NCI-H1092 treated with DMSO at 0.1 percent for 48 hours (cell line): Measurements from ENCODE around the gene IL6ST.
A peak's percentile ranks its signal among the peaks of the same experiment; 100 is the strongest.
"Not testable (repeated sequence)": the region's sequence is repeated elsewhere in the genome, so short reads cannot be mapped to it uniquely, and the experiment has no call there.

Source experiments
- DNase-seq: peaks from one replicate; lab custom pipeline; 2025; lab: John Stamatoyannopoulos, UW

The IL6ST gene

DNA sequence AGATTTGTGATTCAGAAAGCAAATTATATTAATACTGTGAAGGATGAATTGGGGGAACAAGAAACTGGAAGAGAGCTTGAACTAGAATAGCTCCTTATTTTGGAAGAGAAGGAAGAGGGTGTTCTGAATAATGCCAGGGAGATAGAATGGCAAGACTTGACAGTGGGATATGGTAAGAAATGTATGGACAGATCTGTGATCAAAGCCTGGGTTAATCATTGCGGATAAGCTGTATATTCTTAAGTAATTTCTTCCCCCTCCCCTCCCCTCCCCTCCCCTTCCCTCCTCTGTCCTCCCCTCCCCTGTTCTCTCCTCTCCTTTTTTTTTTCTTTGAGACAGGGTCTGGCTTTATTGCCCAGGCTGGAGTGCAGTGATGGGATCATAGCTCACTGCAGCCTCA, 10.1 kb upstream of the IL6ST start:
- DNase-seq, result no peak

DNA sequence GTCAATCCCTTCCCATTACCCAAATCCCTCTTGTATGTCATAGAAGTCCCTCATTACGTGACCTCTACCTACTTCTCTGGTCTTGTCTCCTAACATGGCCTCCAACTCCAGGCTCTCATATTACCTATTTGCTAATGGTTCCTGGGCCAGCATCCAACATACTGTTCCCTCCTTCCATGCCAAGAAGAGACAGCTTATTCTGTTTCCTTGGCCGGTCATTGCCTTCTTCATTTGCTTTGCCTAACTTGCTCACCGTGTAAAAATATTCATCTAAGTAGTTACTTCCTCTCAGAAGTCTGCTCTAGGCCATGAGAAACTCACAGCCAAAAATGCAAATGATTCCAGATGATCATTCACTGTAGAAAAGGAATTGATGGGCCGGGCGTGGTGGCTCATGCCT, 8.9 kb upstream of the IL6ST start:
- no peak for DNase-seq

DNA sequence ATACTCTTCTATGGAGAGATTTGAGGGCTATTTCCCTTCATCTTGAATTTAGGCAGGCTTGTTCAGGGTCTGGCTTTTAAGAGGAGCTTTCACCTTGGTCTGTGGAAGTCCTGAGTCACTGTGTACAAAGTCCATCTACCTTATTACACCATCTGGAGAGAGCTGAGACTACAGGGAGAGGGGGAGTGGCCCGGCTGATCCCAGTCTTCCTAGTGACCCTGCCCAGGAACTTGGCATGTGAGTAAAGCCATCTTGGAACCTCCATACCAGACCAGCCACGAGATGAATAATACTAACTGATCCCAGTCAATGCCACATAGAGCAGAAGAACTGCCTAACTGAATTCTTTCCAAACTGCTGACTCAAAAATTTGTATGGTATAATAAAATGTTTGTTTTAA, 8.4 kb upstream of the IL6ST start:
- no peak for DNase-seq

DNA sequence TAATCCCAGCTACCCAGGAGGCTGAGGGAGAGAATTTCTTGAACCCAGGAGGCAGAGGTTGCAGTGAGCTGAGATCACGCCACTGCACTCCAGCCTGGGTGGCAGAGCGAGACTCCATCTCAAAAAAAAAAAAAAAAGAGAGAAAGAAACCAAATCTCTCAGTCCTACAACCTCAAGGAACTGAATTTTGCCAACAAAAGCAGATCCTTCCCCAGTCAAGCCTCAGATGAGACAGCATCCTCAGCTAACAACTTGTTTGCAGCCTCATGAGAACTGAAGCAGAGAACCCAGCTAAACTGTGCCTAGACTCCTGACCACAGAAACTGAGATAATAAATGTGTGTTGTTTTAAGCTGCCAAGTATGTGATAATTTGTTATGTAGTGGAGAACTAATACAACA, 7.5 kb upstream of the IL6ST start:
- DNase-seq, result no peak

DNA sequence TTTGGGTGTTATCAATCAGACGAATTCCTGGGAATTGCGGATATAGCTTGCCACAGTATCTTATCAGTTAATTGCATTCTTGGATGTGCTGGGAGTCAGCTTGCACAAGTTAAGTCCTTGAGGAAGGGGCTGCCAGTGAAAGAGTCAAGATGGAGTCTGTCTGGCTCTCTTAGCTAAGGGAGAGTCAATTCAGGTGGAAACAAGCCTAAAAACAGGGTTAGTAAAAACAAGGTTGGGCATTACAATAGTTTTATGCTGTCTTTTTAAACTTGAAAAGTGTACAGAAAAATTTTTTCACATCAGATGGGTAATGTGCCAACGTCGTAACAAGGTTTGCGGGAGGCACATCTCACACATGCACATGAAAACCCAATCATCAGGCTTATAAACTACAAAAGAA, 5.5 kb upstream of the IL6ST start:
- DNase-seq, result not testable (repeated sequence)

DNA sequence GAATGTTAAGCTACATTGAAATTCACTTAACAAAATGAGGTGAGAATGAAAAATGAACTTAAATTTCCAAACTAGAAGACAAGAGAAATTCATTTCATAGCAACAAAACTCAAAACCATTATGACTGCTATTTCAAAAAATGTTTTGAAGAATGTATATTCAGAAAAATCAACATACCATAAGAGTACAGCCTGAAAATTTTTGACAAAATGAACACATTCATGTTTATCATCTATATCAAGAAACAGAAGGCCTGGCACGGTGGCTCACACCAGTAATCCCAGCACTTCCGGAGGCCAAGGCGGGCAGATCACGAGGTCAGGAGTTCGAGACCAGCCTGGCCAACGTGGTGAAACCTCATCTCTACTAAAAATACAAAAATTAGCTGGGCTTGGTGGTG, 4.2 kb upstream of the IL6ST start:
- no peak for DNase-seq

DNA sequence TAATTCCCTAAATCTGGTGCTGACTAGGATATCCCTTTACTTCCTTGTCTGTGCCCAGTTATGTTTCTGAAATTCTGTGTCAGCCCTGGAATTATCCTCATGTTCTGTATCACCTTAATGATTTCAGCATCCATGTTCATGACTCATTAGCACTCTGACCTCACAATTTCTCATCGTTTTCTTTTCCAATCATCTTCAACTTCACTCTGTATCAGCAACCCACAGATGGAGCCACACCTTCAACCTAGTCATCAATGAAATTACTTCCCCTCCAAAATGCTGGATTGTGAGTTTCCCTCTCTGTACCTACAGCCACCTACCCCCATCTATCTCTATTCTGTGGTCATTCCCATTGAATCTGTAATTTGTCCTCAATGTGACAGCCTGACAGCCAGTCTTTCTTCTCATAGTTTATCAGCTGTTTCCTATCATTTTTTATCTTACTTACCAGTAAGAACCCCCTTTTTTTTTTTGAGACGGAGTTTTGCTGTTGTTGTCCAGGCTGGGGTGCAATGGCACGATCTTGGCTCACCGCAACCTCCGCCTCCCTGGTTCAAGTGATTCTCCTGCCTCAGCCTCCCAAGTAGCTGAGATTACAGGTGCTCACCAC, 3.1 kb upstream of the IL6ST start:
- DNase-seq, result no peak

DNA sequence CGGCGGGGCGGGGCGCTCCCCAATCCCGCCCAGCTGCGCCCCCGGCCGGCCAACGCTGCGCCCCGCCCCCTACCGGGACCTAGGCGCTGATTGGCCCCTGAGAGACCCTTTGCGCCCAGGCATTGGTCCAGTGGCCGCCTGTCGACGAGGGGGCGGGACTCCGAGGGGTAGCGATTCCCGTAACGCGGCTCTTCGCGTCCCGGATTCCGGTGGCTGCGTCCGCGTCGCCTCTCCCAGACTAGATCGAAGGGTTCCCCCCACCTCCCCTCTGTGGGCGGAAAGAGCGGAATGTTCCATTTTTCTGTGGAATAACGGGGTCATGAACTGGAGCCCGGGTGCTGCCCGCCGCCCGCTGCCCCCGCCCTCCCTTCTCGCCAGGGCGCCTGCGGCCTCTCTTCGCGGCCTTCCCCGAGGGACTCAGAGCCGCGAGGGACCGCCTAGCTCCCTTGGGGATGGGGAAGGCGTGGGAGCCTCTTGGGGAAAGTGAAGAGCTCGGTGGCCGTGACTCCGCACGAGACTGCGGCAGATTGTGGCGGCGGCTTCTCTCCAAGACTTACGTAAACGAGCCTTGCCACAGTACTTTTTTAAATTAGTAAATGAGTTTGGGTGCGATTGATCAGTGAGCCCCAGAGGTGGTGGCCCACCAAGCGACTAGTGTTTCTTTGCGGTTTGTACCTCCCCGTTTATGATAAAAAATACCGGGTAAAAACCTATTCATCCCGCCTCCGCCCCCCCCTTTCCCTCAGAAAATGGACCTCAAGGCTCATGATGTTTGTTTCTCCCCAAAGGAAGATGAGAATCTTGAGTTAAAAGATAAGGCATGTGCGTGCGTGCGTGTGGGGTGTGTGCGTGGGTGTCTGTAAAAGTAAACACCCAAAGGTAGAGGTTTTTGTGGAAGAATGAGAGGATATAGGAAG, 493 bp upstream of the IL6ST start:
- peak; percentile 89 for DNase-seq

DNA sequence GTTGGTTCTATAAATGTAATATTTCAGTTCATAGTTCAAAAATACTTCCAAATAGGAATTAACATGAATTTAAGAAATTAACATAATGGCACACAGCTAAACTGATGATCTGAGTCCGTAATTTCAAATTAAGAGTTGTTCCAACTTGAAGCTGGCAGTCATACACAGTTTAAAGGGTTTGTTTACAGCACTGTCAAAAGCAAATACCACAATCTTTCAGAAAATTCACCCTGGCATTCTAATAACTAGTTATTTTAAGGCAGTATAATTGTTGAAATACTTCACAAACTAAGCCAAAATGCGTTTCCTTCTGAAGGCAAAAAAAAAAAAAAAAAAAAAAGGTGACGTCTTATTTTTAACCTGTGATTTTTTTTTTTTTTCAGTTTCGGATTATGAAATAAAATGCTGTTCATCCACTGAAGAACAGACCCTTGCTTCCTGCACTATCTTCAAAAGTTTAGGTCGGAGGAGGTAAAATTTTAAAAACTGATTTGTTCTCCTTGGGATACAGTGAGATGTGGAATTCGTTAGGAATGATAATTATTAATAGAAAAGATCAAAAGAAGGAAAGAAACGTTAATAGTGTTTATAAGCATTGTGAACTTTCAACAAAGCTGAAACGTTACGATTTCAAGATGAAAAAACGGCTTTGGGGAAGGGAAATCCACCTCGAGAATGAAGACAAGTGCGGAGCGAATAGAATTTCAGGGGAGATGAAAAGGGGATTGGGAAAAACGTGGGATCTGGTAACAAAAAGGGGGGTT, 850 bp downstream of the IL6ST start:
- DNase-seq, result peak; percentile 20

DNA sequence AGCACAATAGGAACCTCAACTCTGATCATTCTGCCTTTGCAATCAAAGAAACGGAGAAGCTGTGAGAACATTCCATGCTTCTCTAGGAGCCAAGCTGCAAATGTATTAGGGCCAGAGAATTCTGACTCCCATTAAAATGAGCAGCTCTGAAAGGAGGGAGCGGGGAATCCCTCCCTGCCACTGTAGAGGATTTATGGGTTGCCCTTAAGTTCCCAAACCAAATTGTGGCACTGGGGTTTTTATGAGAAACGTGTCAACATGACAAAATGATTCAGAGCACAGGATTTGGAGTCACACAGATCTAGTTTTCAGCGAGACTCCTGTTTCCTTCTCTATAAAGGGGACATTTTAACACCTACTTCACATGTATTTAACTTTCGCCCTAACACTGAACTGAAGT, 1.8 kb downstream of the IL6ST start:
- DNase-seq, result no peak

DNA sequence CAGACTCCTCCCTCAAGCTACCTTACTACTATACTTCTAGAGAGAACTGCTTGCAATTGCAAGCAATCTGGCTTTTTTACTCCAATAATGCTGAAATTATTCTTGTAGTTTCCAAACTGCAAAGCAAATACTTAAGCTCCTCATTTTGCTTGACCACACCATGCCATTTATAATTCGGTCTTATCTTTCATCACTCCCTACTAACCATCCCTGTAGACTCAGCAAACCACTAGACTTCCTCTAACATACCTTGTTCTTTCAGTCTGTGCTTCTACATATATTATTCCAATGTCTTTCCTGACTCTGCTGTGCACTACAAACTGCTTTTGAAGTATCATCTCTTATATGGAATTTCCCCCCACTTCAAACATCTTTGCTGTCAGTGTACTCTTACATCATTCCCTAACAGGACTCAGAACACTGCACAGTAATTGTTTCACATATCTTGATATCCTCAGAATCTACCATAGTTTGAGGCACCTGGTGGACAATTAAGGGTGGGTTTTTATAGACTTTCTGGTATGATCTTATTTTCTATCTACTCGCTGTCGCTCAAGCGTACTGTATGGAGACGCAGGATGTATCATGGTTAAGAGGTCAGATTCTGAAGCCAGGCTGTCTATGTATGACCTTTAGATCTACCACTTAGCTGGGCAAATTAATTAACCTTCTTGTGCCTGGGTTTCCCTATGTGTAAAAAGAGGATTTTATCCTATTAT, 2.8 kb downstream of the IL6ST start:
- no peak for DNase-seq

DNA sequence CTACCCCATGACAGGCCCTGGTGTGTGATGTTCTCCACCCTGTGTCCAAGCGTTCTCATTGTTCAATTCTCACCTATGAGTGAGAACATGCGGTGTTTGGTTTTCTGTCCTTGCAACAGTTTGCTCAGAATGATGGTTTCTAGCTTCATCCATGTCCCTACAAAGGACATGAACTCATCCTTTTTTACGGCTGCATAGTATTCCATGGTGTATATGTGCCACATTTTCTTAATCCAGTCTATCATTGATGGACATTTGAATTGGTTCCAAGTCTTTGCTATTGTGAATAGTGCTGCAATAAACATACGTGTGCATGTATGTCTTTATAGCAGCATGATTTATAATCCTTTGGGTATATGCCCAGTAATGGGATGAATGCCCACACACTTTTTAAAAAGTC, 3.9 kb downstream of the IL6ST start:
- not testable (repeated sequence) for DNase-seq

DNA sequence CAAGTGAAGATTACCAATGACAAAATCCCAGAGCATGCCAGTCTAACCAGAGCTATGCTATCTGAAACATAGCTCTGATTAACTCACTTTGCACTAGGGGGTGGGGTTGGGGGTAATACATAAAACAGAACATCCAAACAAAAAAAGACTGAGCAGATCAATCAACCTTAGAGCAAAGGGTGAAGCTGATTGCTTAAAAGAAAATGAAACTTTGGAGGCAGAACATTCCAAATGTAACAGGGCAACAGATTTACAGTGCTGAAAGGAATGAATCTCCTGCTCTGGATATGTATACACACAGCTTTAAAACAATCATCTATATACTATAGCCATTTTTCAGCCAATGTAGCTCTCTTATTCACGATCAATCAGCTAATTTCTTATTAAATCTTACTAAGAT, 4.9 kb downstream of the IL6ST start:
- DNase-seq, result no peak

DNA sequence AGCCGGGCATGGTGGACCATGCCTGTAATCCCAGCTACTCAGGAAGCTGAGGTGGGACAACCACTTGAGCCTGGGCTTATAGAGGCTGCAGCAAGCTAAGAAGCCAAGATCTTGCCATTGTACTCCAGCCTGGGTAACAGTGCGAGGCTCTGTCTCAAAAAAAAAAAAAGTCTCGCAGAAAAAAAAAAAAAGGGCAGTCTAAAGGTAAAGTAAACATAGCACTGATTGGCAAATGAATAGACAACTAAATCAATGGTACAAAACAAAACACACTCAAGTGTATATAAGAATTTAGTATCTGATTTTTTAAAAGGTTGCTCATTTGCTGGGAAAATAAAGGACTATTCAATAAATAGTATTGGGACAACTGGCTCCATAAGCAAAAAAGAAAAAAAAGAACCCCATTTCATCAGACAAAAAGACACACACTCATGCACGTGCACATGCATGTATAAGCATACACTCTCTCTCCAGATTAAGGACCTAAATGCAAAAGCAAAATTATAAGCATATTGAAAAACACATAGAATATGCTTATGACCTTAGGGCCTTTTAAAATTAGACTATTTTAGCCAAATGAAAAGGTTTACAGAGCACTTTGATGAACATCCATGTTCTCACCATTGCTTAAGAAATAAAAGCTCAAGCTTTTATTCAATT, 5.7 kb downstream of the IL6ST start:
- no peak for DNase-seq

DNA sequence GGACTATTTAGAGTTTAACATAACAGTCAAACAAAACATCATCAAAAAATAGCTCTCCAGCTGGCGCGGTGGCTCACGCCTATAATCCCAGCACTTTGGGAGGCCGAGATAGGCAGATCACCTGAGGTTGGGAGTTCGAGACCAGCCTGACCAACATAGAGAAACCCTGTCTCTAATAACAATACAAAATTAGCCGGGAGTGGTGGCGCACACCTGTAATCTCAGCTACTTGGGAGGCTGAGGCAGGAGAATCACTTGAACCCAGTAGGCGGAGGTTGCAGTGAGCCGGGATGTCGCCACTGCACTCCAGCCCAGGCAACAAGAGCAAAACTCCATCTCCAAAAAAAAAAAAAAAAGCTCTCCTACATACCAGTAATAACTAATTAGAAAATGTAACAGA, 6.3 kb downstream of the IL6ST start:
- not testable (repeated sequence) for DNase-seq

DNA sequence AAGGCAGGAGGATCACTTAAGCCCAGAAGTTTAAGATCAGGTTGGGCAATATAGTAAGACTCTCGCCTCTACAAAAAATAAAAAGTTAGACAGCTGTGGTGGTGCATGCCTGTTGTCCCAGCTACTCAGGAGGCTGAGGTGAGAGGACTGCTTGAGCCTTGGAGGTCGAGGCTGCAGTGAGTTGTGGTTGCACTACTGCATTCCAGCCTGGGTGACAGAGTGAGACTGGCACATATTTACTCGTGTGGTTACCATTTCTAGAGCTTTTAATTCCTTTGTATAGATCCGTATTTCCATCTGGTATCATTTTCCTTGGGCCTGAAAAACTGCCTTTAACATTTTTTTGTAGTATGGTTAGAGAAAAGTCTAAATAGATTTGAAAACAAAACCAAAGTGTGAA, 7.8 kb downstream of the IL6ST start:
- DNase-seq, result no peak

DNA sequence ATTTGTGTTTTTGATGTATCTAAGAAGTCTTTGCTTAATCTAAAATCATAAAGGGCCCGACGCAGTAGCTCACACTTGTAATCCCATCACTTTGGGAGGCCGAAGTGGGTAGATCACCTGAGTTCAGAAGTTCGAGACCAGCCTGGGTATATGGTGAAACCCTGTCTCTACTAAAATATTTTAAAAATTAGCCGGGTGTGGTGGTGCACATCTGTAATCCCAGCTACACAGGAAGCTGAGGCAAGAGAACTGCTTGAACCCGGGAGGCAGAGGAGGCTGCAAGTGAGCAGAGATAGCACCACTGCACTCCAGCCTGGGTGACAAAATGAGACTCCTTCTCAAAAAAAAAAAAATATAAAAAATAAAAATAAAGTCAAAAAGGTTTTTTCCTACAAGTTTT, 9.6 kb downstream of the IL6ST start:
- DNase-seq, result no peak

DNA sequence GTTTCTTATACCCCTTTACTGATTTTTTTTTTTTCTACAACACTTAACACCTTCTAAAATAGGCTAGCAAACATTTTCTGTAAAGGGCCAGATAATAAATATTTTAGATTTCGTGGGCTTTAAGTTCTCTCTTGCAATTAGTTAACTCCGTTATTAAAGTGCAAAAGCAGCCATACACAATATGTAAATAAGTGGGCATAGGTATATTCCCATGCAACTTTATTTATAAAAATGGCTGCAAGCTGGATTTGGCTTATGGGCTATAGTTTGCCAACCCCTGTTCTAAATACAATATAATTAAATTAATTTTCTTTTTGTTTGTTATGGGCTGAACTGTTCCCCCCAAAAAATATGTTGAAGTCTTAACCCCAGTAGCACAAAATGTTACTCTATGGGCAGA, 10.8 kb downstream of the IL6ST start:
- no peak for DNase-seq

DNA sequence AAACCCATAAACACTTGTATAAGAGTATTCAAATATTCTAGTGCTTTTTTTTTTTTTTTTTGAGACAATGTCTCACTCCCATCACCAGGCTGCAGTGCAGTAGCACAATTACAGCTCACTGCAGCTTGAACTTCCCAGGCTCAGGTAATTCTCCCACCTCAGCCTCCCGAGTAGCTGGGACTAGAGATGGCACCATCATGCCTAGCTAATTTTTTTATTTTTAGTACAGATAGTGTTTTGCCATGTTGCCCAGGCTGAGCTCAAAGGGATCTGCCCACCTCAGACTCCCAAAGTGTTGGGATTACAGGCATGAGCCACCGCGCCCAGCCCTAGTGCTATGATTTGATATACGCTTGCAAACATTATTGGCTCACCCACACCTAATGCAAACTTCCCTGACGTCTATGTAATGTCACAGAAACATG, 11.8 kb downstream of the IL6ST start:
- DNase-seq, result no peak

DNA sequence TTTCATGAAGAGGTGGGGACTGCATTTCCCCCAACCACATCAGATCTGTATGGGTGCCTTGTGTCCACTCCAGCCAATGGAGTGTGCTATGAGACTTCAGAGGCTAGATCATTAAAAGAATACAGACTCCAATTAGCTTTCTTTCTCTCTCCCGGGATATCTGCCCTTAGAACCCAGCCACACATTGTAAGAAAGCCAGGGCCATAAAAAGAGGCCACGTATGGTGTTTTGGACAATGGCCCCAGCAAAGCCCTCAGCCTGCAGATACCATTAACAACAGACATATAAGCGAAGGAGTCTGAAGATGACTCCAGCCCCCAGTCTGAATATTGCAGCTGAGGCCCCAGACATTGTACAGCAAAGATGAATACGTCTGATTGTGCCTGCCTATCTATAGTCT, 21.5 kb downstream of the IL6ST start:
- DNase-seq, result no peak

DNA sequence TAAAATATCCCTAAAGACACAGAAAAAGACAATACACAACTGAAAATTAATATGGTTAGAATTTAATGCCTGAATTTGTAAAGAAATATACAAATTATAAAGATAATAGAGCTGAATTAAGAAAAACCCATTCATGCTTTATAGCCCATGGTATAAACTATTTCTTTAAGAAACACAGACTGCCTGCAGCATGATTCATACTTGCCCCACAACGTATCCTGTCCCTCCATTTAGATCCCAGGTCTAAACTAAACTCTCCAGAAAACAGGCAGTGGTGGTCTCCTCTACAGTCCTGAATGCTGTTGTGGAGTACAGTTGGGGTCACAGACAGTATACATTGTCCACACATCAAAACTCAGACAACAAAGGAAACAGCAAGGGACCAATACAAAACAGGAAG, 24.8 kb downstream of the IL6ST start:
- no peak for DNase-seq

DNA sequence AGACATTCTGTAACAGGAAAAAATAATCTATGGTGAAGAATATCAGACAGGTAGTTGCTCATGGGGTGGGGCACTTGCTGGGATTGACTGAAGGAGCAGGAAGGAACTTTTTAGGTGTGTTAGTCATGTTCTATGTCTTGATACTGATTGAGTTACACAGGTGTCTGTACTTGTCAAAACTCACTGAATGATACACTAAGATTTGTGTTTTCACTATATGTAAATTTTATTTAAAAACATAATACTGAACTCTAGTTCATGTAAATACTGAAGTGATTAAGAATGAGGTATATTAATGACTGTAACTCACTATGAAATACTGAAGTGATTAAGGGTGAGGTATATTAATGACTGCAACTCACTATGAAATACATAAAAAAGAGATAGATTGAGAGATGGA, 28.5 kb downstream of the IL6ST start:
- no peak for DNase-seq
